HG03354 (cell line): ENCODE results near the gene CCDC134.

ENCODE experiments used
- ATAC-seq: cut with Tn5 transposase; IDR thresholded peaks from one replicate; pipeline ENCODE4 v1.9.1; 2021; ENCODE audit warnings: mild to moderate bottlenecking; ENCODE audit not compliant: unreplicated experiment, poor library complexity, severe bottlenecking

The CCDC134 gene

GRCh38 chr22:41870786-41871185, 70.3 kb downstream of the CCDC134 start:
- ATAC-seq: no peak

GRCh38 chr22:41873391-41873790, 72.9 kb downstream of the CCDC134 start:
- ATAC-seq: no peak

GRCh38 chr22:41874090-41874489, 73.6 kb downstream of the CCDC134 start:
- no peak for ATAC-seq

- no peak for ATAC-seq
These were observed 75.2 kb downstream of the CCDC134 start for GRCh38 chr22:41875531-41876270.
